GM23338 (cell line): ENCODE data around the gene CDH20. TPM values are rescaled to one million over a fixed set of nuclear protein-coding genes. Genes with fewer than 3 reads are reported as not detected.

Experiments
- ATAC-seq: fragments of 200-7000 bp; cut with Tn5 transposase; 3 replicates; pipeline ENCODE4 v1.9.1; 2020
- DNase-seq: peaks from one replicate; pipeline ENCODE4 v3.0.0-alpha.2; 2015; ENCODE audit warnings: low spot score
- H2AFZ ChIP-seq: fragments of 200-600 bp; sonication (generic); 2 replicates; pipeline ENCODE4 v1.8.0; 2016; ENCODE audit warnings: antibody characterized with exemption, mild to moderate bottlenecking, moderate library complexity
- H3F3A ChIP-seq: fragments of 200-600 bp; sonication (generic); replicated peaks from 2 replicates; pipeline ENCODE4 v1.8.0; 2017; ENCODE audit warnings: antibody characterized with exemption, mixed run types, low read depth
- H3K27ac ChIP-seq: fragments of 200-600 bp; sonication (generic); 2 replicates; pipeline ENCODE4 v1.6.1; 2016; ENCODE audit warnings: low read depth
- H3K27me3 ChIP-seq: fragments of 200-600 bp; sonication (generic); 2 replicates; pipeline ENCODE4 v1.8.0; 2016; ENCODE audit warnings: mild to moderate bottlenecking, mixed run types, moderate library complexity; ENCODE audit not compliant: insufficient read depth
- H3K36me3 ChIP-seq: fragments of 200-600 bp; sonication (generic); 2 replicates; pipeline ENCODE4 v1.8.0; 2016; ENCODE audit warnings: mild to moderate bottlenecking; ENCODE audit not compliant: insufficient read depth
- H3K4me1 ChIP-seq: fragments of 200-600 bp; sonication (generic); 2 replicates; pipeline ENCODE4 v1.8.0; 2016; ENCODE audit warnings: mild to moderate bottlenecking, moderate library complexity; ENCODE audit not compliant: insufficient read depth
- H3K4me2 ChIP-seq: fragments of 200-600 bp; sonication (generic); 2 replicates; pipeline ENCODE4 v1.7.1; 2017; ENCODE audit warnings: mixed run types
- H3K4me3 ChIP-seq: fragments of 200-600 bp; sonication (generic); 2 replicates; pipeline ENCODE4 v1.6.1; 2016; ENCODE audit warnings: mixed run types
- H3K79me2 ChIP-seq: fragments of 200-600 bp; sonication (generic); replicated peaks from 2 replicates; pipeline ENCODE4 v1.8.0; 2017; ENCODE audit warnings: mild to moderate bottlenecking; ENCODE audit not compliant: insufficient read depth
- H3K9me2 ChIP-seq: fragments of 200-600 bp; sonication (generic); 2 replicates; pipeline ENCODE4 v1.8.0; 2017; ENCODE audit not compliant: insufficient read depth
- H4K20me1 ChIP-seq: fragments of 200-600 bp; sonication (generic); replicated peaks from 2 replicates; pipeline ENCODE4 v1.8.0; 2017; ENCODE audit warnings: mild to moderate bottlenecking; ENCODE audit not compliant: insufficient read depth
- H3K27ac Mint-ChIP-seq: 2 replicates; pipeline ENCODE4 v1.8.0; 2020; ENCODE audit warnings: inconsistent platforms, mild to moderate bottlenecking, moderate library complexity, mixed read lengths
- H3K27me3 Mint-ChIP-seq: 3 replicates; pipeline ENCODE4 v1.8.0; 2022; ENCODE audit warnings: low read depth, mild to moderate bottlenecking, moderate library complexity, mixed read lengths, inconsistent platforms; ENCODE audit not compliant: insufficient read depth, poor library complexity
- H3K36me3 Mint-ChIP-seq: 3 replicates; pipeline ENCODE4 v1.8.0; 2021; ENCODE audit warnings: low read depth, mild to moderate bottlenecking, inconsistent platforms, moderate library complexity, mixed read lengths
- H3K4me1 Mint-ChIP-seq: 3 replicates; pipeline ENCODE4 v1.8.0; 2020; ENCODE audit warnings: mild to moderate bottlenecking, inconsistent platforms, mixed read lengths
- H3K4me3 Mint-ChIP-seq: 3 replicates; pipeline ENCODE4 v1.8.0; 2021; ENCODE audit warnings: moderate library complexity, mild to moderate bottlenecking, inconsistent platforms, mixed read lengths
- H3K9me3 Mint-ChIP-seq: 3 replicates; pipeline ENCODE4 v1.8.0; 2020; ENCODE audit warnings: moderate library complexity, mild to moderate bottlenecking, inconsistent platforms, mixed read lengths
- CREB1 ChIP-seq: fragments of 250-450 bp; sonication (Bioruptor Pico); IDR thresholded peaks from 2 replicates; pipeline ENCODE4 v1.5.0; 2020; ENCODE audit warnings: low read depth, mild to moderate bottlenecking, moderate library complexity
- JUNB ChIP-seq: IDR thresholded peaks from one replicate; pipeline ENCODE4 v1.6.1; 2016; ENCODE audit warnings: antibody characterized with exemption; ENCODE audit not compliant: unreplicated experiment
- POLR2AphosphoS5 ChIP-seq: IDR thresholded peaks from 2 replicates; pipeline ENCODE4 v1.6.1; 2016; ENCODE audit warnings: antibody characterized with exemption, low read depth
- REST ChIP-seq: IDR thresholded peaks from one replicate; pipeline ENCODE4 v1.6.1; 2018; ENCODE audit warnings: antibody characterized with exemption; ENCODE audit not compliant: unreplicated experiment
- STAT1 ChIP-seq: IDR thresholded peaks from one replicate; pipeline ENCODE4 v1.6.1; 2016; ENCODE audit warnings: antibody characterized with exemption; ENCODE audit not compliant: unreplicated experiment
- ZNF114 ChIP-seq: fragments of 250-450 bp; sonication (Bioruptor Pico); IDR thresholded peaks from 2 replicates; pipeline ENCODE4 v1.5.0; 2020; ENCODE audit warnings: mild to moderate bottlenecking, moderate library complexity
- ZNF331 ChIP-seq: fragments of 250-450 bp; sonication (Bioruptor Pico); IDR thresholded peaks from 2 replicates; pipeline ENCODE4 v1.5.0; 2020; ENCODE audit warnings: low read depth, mild to moderate bottlenecking, moderate library complexity
- ZNF462 ChIP-seq: fragments of 250-450 bp; sonication (Bioruptor Pico); IDR thresholded peaks from 2 replicates; pipeline ENCODE4 v1.5.0; 2020; ENCODE audit warnings: mild to moderate bottlenecking, moderate library complexity
- polyA plus RNA-seq: library from polyadenylated mRNA; unstranded; fragments of >200 nt; fragmentation: Nextera tagmentation; extraction: Ambion mirVana; gene quantifications from 2 replicates; pipeline ENCODE4 v1.2.1, GENCODE V29; 2016
- total RNA-seq: library from RNA; depleted of rRNA; stranded (reverse); fragments of >200 nt; shearing (Covaris generic); gene quantifications from 2 replicates; pipeline ENCODE4 v1.2.3, GENCODE V29; 2014

The CDH20 gene
- total and polyA plus RNA-seq, 2 experiments from 2014 or later = 1.0 TPM; not detected in 1

GRCh38 chr18:61530681-61531080 is 197.5 kb downstream of the CDH20 start:
- no peak overlapping the region for H3K27ac ChIP-seq
- Mint-ChIP-seq H3K9me3 (no peaks in the 10 kb centered on the region), H3K27me3 (no peaks in the 10 kb centered on the region), H3K4me3 (no peak overlapping the region), H3K4me1 (no peaks in the 10 kb centered on the region), H3K36me3 (no peaks in the 10 kb centered on the region), H3K27ac (no peak overlapping the region)
- no peak overlapping the region for H3K4me3 ChIP-seq
- H2AFZ ChIP-seq = no peak overlapping the region; the same call in 1 of the 2 replicates
- no peak for ATAC-seq
- H4K20me1 ChIP-seq = no peaks in the 10 kb centered on the region
- TF ChIP-seq ZNF114 (no peak), REST (no peak), CREB1 (CRISPR knock-in tag) (no peak)
- H3K27me3 ChIP-seq = no peaks in the 10 kb centered on the region
- no peak for DNase-seq
- no peaks in the 10 kb centered on the region for H3F3A ChIP-seq
- no peaks in the 10 kb centered on the region for H3K9me2 ChIP-seq
- no peak overlapping the region for H3K4me2 ChIP-seq
- H3K36me3 ChIP-seq = no peaks in the 10 kb centered on the region
- no peaks in the 10 kb centered on the region for H3K4me1 ChIP-seq
- no peaks in the 10 kb centered on the region for H3K79me2 ChIP-seq

- H3F3A ChIP-seq = no peaks in the 10 kb centered on the region
- H2AFZ ChIP-seq = no peak overlapping the region; the same call in 1 of the 2 replicates
- no peak overlapping the region for H3K4me3 ChIP-seq
- Mint-ChIP-seq H3K4me3 (no peak overlapping the region), H3K9me3 (no peaks in the 10 kb centered on the region), H3K27me3 (no peaks in the 10 kb centered on the region), H3K36me3 (no peaks in the 10 kb centered on the region), H3K4me1 (no peaks in the 10 kb centered on the region), H3K27ac (no peak overlapping the region)
- no peak overlapping the region for H3K27ac ChIP-seq
- no peaks in the 10 kb centered on the region for H4K20me1 ChIP-seq
- H3K4me2 ChIP-seq = no peak overlapping the region
- H3K79me2 ChIP-seq = no peaks in the 10 kb centered on the region
- no peaks in the 10 kb centered on the region for H3K27me3 ChIP-seq
- DNase-seq (no peak), ATAC-seq (no peak)
- TF ChIP-seq STAT1 (no peak), ZNF331 (no peak), REST (no peak), JUNB (no peak), POLR2AphosphoS5 (no peak), ZNF462 (CRISPR knock-in tag) (no peak)
- no peaks in the 10 kb centered on the region for H3K4me1 ChIP-seq
- H3K9me2 ChIP-seq = no peaks in the 10 kb centered on the region
- no peaks in the 10 kb centered on the region for H3K36me3 ChIP-seq
These were observed 198.0 kb downstream of the CDH20 start for GRCh38 chr18:61531182-61531581.
